Measurements from ENCODE around the gene EXOSC5. TPM values are rescaled to one million over a fixed set of nuclear protein-coding genes. Genes with fewer than 3 reads are reported as not detected.

The EXOSC5 gene
- total RNA-seq, 1 donor from 2014 or later, result 30.3 TPM

GRCh38 chr19:41401483-41401882 is 4.3 kb upstream of the EXOSC5 start:
- no peak overlapping the region for H3K4me3 ChIP-seq
- H3K9me3 ChIP-seq, result no peaks in the 10 kb centered on the region
- H3K27ac ChIP-seq, result no peak overlapping the region
- TF ChIP-seq, protein P1, sequence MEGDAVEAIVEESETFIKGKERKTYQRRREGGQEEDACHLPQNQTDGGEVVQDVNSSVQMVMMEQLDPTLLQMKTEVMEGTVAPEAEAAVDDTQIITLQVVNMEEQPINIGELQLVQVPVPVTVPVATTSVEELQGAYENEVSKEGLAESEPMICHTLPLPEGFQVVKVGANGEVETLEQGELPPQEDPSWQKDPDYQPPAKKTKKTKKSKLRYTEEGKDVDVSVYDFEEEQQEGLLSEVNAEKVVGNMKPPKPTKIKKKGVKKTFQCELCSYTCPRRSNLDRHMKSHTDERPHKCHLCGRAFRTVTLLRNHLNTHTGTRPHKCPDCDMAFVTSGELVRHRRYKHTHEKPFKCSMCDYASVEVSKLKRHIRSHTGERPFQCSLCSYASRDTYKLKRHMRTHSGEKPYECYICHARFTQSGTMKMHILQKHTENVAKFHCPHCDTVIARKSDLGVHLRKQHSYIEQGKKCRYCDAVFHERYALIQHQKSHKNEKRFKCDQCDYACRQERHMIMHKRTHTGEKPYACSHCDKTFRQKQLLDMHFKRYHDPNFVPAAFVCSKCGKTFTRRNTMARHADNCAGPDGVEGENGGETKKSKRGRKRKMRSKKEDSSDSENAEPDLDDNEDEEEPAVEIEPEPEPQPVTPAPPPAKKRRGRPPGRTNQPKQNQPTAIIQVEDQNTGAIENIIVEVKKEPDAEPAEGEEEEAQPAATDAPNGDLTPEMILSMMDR (IDR thresholded peaks at IDR 0.05), result no peak
- no peaks in the 10 kb centered on the region for H3K27me3 ChIP-seq
- H3K4me1 ChIP-seq, result peaks cover 7 to 9% of the 10 kb centered on the region in 2 donors
- intact Hi-C loops (cut with DNase I), result no loop called here
- peaks cover 0 to 2% of the 10 kb centered on the region in 2 donors for H3K36me3 ChIP-seq
- no peak for DNase-seq (ENCODE audit: low spot score in 2 of 2)

DNA sequence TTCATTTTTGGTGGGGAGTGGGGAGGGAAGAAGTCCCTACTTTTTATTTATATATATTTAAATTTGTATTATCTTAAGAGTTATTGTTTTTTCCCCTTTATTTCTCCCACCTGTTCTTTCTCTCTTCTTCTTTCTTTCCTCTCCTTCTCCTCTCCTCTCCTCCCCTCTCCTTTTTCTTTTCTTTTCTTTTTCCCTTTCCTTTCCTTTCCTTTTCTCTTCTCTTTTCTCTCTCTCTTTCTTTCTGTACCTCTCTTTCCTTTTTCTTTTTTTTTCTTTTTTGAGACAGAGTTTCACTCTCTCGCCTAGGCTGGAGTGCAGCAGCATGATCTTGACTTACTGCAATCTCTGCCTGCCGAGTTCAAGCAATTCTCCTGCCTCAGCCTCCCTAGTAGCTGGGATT is 2.4 kb upstream of the EXOSC5 start:
- Histone ChIP-seq H3K36me3 (peaks cover 0 to 2% of the 10 kb centered on the region in 2 donors), H3K4me1 (peaks cover 7 to 9% of the 10 kb centered on the region in 2 donors), H3K4me3 (peak overlapping the region in 1 of 2 donors; percentile 95), H3K27me3 (no peaks in the 10 kb centered on the region), H3K9me3 (no peaks in the 10 kb centered on the region), H3K27ac (no peak overlapping the region)
- intact Hi-C loops (cut with DNase I), result no loop called here
- TF ChIP-seq, protein P1 (IDR thresholded peaks at IDR 0.05), result no peak
- DNase-seq (ENCODE audit: low spot score in 2 of 2), result no peak

DNA sequence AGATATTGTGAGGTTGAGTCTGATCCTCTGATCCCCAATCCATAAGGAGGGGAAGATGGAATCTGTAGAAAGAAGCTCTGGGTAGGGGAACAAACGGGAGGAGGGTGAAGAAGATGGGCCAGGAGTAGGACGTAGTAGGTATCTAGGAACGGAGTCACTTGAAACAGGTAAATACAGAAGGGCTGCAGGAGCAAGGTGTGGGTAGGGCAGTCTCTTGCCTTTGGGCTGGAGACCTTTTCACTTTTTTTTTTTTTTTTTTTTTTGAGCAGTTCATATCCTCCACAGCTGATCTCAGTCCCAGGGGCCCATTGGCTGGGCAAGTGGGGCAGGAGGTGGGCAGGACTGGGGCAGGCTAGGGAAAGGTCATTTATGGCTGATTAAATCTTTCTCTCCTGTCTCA is 1.9 kb upstream of the EXOSC5 start:
- Histone ChIP-seq H3K4me3 (peak overlapping the region; percentile 72 to 95), H3K27ac (no peak overlapping the region), H3K36me3 (peaks cover 0 to 2% of the 10 kb centered on the region in 2 donors), H3K4me1 (peaks cover 7 to 9% of the 10 kb centered on the region in 2 donors), H3K9me3 (no peaks in the 10 kb centered on the region), H3K27me3 (no peaks in the 10 kb centered on the region)
- DNase-seq (ENCODE audit: low spot score in 2 of 2), result no peak
- intact Hi-C loops (cut with DNase I), result no loop called here
- TF ChIP-seq, protein P1 (IDR thresholded peaks at IDR 0.05), result no peak

GRCh38 chr19:41398598-41398997 is 1.4 kb upstream of the EXOSC5 start:
- H3K27me3 ChIP-seq, result no peaks in the 10 kb centered on the region
- no peak for DNase-seq (ENCODE audit: low spot score in 2 of 2)
- H3K4me1 ChIP-seq, result peaks cover 7 to 9% of the 10 kb centered on the region in 2 donors
- peak overlapping the region; percentile 72 to 95 for H3K4me3 ChIP-seq
- TF ChIP-seq, protein P1 (IDR thresholded peaks at IDR 0.05), result no peak
- H3K36me3 ChIP-seq, result peaks cover 0 to 2% of the 10 kb centered on the region in 2 donors
- intact Hi-C loops (cut with DNase I), result no loop called here
- no peaks in the 10 kb centered on the region for H3K9me3 ChIP-seq
- no peak overlapping the region for H3K27ac ChIP-seq

DNA sequence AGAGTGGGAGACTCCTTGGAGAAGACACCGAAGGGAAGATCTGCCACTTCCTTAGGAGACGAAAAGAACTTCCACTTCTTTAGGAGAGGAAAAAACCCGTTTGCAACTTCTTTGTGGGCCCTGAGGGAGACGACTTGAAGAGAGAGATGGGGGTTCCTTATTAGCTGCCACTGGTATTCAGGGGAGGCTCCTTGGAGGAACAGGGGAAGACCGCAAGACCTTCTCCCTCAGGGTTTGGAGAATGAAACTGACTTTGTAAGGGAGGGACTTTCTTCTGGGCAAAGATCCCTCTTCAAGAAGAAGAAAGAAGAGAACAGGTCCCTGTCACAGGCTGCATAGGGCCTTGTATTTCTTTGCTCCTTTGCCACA is 875 bp upstream of the EXOSC5 start:
- Histone ChIP-seq H3K9me3 (no peaks in the 10 kb centered on the region), H3K27ac (peak overlapping the region; percentile 83 to 86), H3K27me3 (no peaks in the 10 kb centered on the region), H3K36me3 (no peaks in the 10 kb centered on the region), H3K4me3 (peak overlapping the region; percentile 72 to 95), H3K4me1 (peaks cover 7 to 9% of the 10 kb centered on the region in 2 donors)
- TF ChIP-seq, protein P1 (IDR thresholded peaks at IDR 0.05), result no peak
- intact Hi-C loops (cut with DNase I), result no loop called here
- DNase-seq (ENCODE audit: low spot score in 2 of 2), result no peak

DNA sequence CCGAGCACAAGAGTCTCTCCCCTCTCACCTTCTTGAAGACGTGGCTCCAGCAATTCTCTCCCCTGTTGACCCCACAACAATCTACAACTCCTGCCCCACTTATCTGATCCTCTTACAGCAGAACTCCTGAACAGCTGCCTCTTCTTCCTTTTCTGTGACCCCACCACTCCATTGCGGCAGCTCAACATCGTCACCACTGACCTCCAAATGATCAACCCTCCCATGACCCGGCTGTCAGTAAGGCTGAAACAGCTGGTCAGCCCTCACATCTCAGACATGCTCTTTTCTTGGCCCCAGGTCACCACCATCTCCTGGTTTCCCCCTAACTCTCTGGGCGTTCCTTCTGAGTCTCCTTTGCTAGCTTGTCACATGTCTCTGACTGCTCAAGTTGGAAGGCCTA is 1.8 kb downstream of the EXOSC5 start:
- TF ChIP-seq, protein P1 (IDR thresholded peaks at IDR 0.05), result no peak
- Histone ChIP-seq H3K27ac (no peak overlapping the region), H3K27me3 (no peaks in the 10 kb centered on the region), H3K36me3 (peaks cover 11 to 16% of the 10 kb centered on the region in 2 donors), H3K4me3 (no peak overlapping the region), H3K4me1 (peaks cover 7 to 9% of the 10 kb centered on the region in 2 donors), H3K9me3 (no peaks in the 10 kb centered on the region)
- no peak for DNase-seq (ENCODE audit: low spot score in 2 of 2)
- intact Hi-C loops (cut with DNase I), result no loop called here

Measured in ascending aorta (tissue), 2 donors.